GM23338 (cell line): ENCODE measurements around the gene EXOC6B. TPM values are rescaled to one million over a fixed set of nuclear protein-coding genes. Genes with fewer than 3 reads are reported as not detected.
A peak's percentile ranks its signal among the peaks of the same experiment; 100 is the strongest.

ENCODE experiments used
- ATAC-seq: fragments of 200-7000 bp; cut with Tn5 transposase; 3 replicates; pipeline ENCODE4 v1.9.1; 2020
- DNase-seq: peaks from one replicate; pipeline ENCODE4 v3.0.0-alpha.2; 2015; ENCODE audit warnings: low spot score
- H2AFZ ChIP-seq: fragments of 200-600 bp; sonication (generic); 2 replicates; pipeline ENCODE4 v1.8.0; 2016; ENCODE audit warnings: antibody characterized with exemption, mild to moderate bottlenecking, moderate library complexity
- H3F3A ChIP-seq: fragments of 200-600 bp; sonication (generic); replicated peaks from 2 replicates; pipeline ENCODE4 v1.8.0; 2017; ENCODE audit warnings: antibody characterized with exemption, mixed run types, low read depth
- H3K27ac ChIP-seq: fragments of 200-600 bp; sonication (generic); 2 replicates; pipeline ENCODE4 v1.6.1; 2016; ENCODE audit warnings: low read depth
- H3K27me3 ChIP-seq: fragments of 200-600 bp; sonication (generic); 2 replicates; pipeline ENCODE4 v1.8.0; 2016; ENCODE audit warnings: mild to moderate bottlenecking, mixed run types, moderate library complexity; ENCODE audit not compliant: insufficient read depth
- H3K36me3 ChIP-seq: fragments of 200-600 bp; sonication (generic); 2 replicates; pipeline ENCODE4 v1.8.0; 2016; ENCODE audit warnings: mild to moderate bottlenecking; ENCODE audit not compliant: insufficient read depth
- H3K4me1 ChIP-seq: fragments of 200-600 bp; sonication (generic); 2 replicates; pipeline ENCODE4 v1.8.0; 2016; ENCODE audit warnings: mild to moderate bottlenecking, moderate library complexity; ENCODE audit not compliant: insufficient read depth
- H3K4me2 ChIP-seq: fragments of 200-600 bp; sonication (generic); 2 replicates; pipeline ENCODE4 v1.7.1; 2017; ENCODE audit warnings: mixed run types
- H3K4me3 ChIP-seq: fragments of 200-600 bp; sonication (generic); 2 replicates; pipeline ENCODE4 v1.6.1; 2016; ENCODE audit warnings: mixed run types
- H3K79me2 ChIP-seq: fragments of 200-600 bp; sonication (generic); replicated peaks from 2 replicates; pipeline ENCODE4 v1.8.0; 2017; ENCODE audit warnings: mild to moderate bottlenecking; ENCODE audit not compliant: insufficient read depth
- H3K9me2 ChIP-seq: fragments of 200-600 bp; sonication (generic); 2 replicates; pipeline ENCODE4 v1.8.0; 2017; ENCODE audit not compliant: insufficient read depth
- H4K20me1 ChIP-seq: fragments of 200-600 bp; sonication (generic); replicated peaks from 2 replicates; pipeline ENCODE4 v1.8.0; 2017; ENCODE audit warnings: mild to moderate bottlenecking; ENCODE audit not compliant: insufficient read depth
- H3K27ac Mint-ChIP-seq: 2 replicates; pipeline ENCODE4 v1.8.0; 2020; ENCODE audit warnings: inconsistent platforms, mild to moderate bottlenecking, moderate library complexity, mixed read lengths
- H3K27me3 Mint-ChIP-seq: 3 replicates; pipeline ENCODE4 v1.8.0; 2022; ENCODE audit warnings: low read depth, mild to moderate bottlenecking, moderate library complexity, mixed read lengths, inconsistent platforms; ENCODE audit not compliant: insufficient read depth, poor library complexity
- H3K36me3 Mint-ChIP-seq: 3 replicates; pipeline ENCODE4 v1.8.0; 2021; ENCODE audit warnings: low read depth, mild to moderate bottlenecking, inconsistent platforms, moderate library complexity, mixed read lengths
- H3K4me1 Mint-ChIP-seq: 3 replicates; pipeline ENCODE4 v1.8.0; 2020; ENCODE audit warnings: mild to moderate bottlenecking, inconsistent platforms, mixed read lengths
- H3K4me3 Mint-ChIP-seq: 3 replicates; pipeline ENCODE4 v1.8.0; 2021; ENCODE audit warnings: moderate library complexity, mild to moderate bottlenecking, inconsistent platforms, mixed read lengths
- H3K9me3 Mint-ChIP-seq: 3 replicates; pipeline ENCODE4 v1.8.0; 2020; ENCODE audit warnings: moderate library complexity, mild to moderate bottlenecking, inconsistent platforms, mixed read lengths
- CREB1 ChIP-seq: fragments of 250-450 bp; sonication (Bioruptor Pico); IDR thresholded peaks from 2 replicates; pipeline ENCODE4 v1.5.0; 2020; ENCODE audit warnings: low read depth, mild to moderate bottlenecking, moderate library complexity
- CTCF ChIP-seq, 2 experiments: fragments of 200-600 bp in 1 of 2; sonication (generic) in 1 of 2; conservative IDR thresholded peaks; 2 replicates each; pipeline versions ENCODE4 v1.5.1 to v1.6.1; 2016 to 2017; ENCODE audit warnings: antibody characterized with exemption in 2 of 2, low read depth in 2 of 2, mild to moderate bottlenecking in 2 of 2, moderate library complexity in 1 of 2
- ETS1 ChIP-seq: IDR thresholded peaks from 2 replicates; pipeline ENCODE4 v1.6.1; 2016; ENCODE audit warnings: antibody characterized with exemption
- EZH2 ChIP-seq: fragments of 200-600 bp; sonication (generic); IDR thresholded peaks from one replicate; pipeline ENCODE4 v1.8.0; 2017; ENCODE audit warnings: antibody characterized with exemption, mild to moderate bottlenecking, low read depth; ENCODE audit not compliant: unreplicated experiment
- JUNB ChIP-seq: IDR thresholded peaks from one replicate; pipeline ENCODE4 v1.6.1; 2016; ENCODE audit warnings: antibody characterized with exemption; ENCODE audit not compliant: unreplicated experiment
- POLR2AphosphoS5 ChIP-seq: IDR thresholded peaks from 2 replicates; pipeline ENCODE4 v1.6.1; 2016; ENCODE audit warnings: antibody characterized with exemption, low read depth
- STAT1 ChIP-seq: IDR thresholded peaks from one replicate; pipeline ENCODE4 v1.6.1; 2016; ENCODE audit warnings: antibody characterized with exemption; ENCODE audit not compliant: unreplicated experiment
- ZNF114 ChIP-seq: fragments of 250-450 bp; sonication (Bioruptor Pico); IDR thresholded peaks from 2 replicates; pipeline ENCODE4 v1.5.0; 2020; ENCODE audit warnings: mild to moderate bottlenecking, moderate library complexity
- ZNF331 ChIP-seq: fragments of 250-450 bp; sonication (Bioruptor Pico); IDR thresholded peaks from 2 replicates; pipeline ENCODE4 v1.5.0; 2020; ENCODE audit warnings: low read depth, mild to moderate bottlenecking, moderate library complexity
- ZNF462 ChIP-seq: fragments of 250-450 bp; sonication (Bioruptor Pico); IDR thresholded peaks from 2 replicates; pipeline ENCODE4 v1.5.0; 2020; ENCODE audit warnings: mild to moderate bottlenecking, moderate library complexity
- polyA plus RNA-seq: library from polyadenylated mRNA; unstranded; fragments of >200 nt; fragmentation: Nextera tagmentation; extraction: Ambion mirVana; gene quantifications from 2 replicates; pipeline ENCODE4 v1.2.1, GENCODE V29; 2016
- total RNA-seq: library from RNA; depleted of rRNA; stranded (reverse); fragments of >200 nt; shearing (Covaris generic); gene quantifications from 2 replicates; pipeline ENCODE4 v1.2.3, GENCODE V29; 2014

The EXOC6B gene
- total and polyA plus RNA-seq, 2 experiments from 2014 or later = 7.2 to 45.9 TPM

- Histone ChIP-seq H3K27ac (no peak overlapping the region), H3K9me2 (no peaks in the 10 kb centered on the region), H3K4me2 (peak overlapping the region; percentile 95), H2AFZ (peak overlapping the region; percentile 94; the same call in 1 of the 2 replicates), H3F3A (0 out of 2 replicates have a peak, but pooled peaks cover 3% of the 10 kb centered on the region), H4K20me1 (no peaks in the 10 kb centered on the region; the same call in 1 of the 2 replicates), H3K79me2 (no peaks in the 10 kb centered on the region), H3K27me3 (peaks cover 96% of the 10 kb centered on the region), H3K4me3 (peak overlapping the region; percentile 77), H3K36me3 (no peaks in the 10 kb centered on the region), H3K4me1 (peaks cover 33% of the 10 kb centered on the region)
- peak; percentile 34 for DNase-seq
- Mint-ChIP-seq H3K27me3 (peaks cover 88% of the 10 kb centered on the region), H3K9me3 (peaks cover 3% of the 10 kb centered on the region; the same call in 2 of the 3 replicates), H3K36me3 (no peaks in the 10 kb centered on the region; the same call in 2 of the 3 replicates), H3K27ac (no peak overlapping the region), H3K4me1 (peaks cover 44% of the 10 kb centered on the region), H3K4me3 (peak overlapping the region; percentile 76)
- no peak for TF ChIP-seq CREB1
- peak; percentile 91 for TF ChIP-seq EZH2
- ATAC-seq = no peak
Measured at GRCh38 chr2:72145658-72146329, 680.0 kb downstream of the EXOC6B start.

GRCh38 chr2:72145289-72145657 lies 680.6 kb downstream of the EXOC6B start:
- Histone ChIP-seq H3K4me2 (peak overlapping the region; percentile 95), H3K4me1 (peaks cover 33% of the 10 kb centered on the region), H3K79me2 (no peaks in the 10 kb centered on the region), H3K4me3 (peak overlapping the region; percentile 77), H3F3A (0 out of 2 replicates have a peak, but pooled peaks cover 3% of the 10 kb centered on the region), H3K27me3 (peaks cover 96% of the 10 kb centered on the region), H3K9me2 (no peaks in the 10 kb centered on the region), H3K36me3 (no peaks in the 10 kb centered on the region), H3K27ac (no peak overlapping the region), H4K20me1 (no peaks in the 10 kb centered on the region; the same call in 1 of the 2 replicates), H2AFZ (peak overlapping the region; percentile 94)
- no peak overlapping the region for H3K27ac Mint-ChIP-seq
- peaks cover 87% of the 10 kb centered on the region for H3K27me3 Mint-ChIP-seq
- H3K4me1 Mint-ChIP-seq = peaks cover 43% of the 10 kb centered on the region
- peak; percentile 16 for ATAC-seq
- H3K4me3 Mint-ChIP-seq = peak overlapping the region; percentile 76
- peak; percentile 85 for DNase-seq
- H3K9me3 Mint-ChIP-seq = peaks cover 3% of the 10 kb centered on the region; the same call in 2 of the 3 replicates
- no peaks in the 10 kb centered on the region; the same call in 2 of the 3 replicates for H3K36me3 Mint-ChIP-seq
- no peak for TF ChIP-seq ZNF462 (CRISPR knock-in tag)
- no peak for TF ChIP-seq ZNF114 (CRISPR knock-in tag)
- no peak for TF ChIP-seq POLR2AphosphoS5
- TF ChIP-seq ETS1 = no peak
- TF ChIP-seq JUNB = no peak
- no peak for TF ChIP-seq CTCF (conservative IDR thresholded peaks at IDR 0.05; ENCODE audit: low read depth in 2 of 2)
- TF ChIP-seq CREB1 = no peak
- TF ChIP-seq STAT1 = no peak
- TF ChIP-seq ZNF331 (CRISPR knock-in tag) = no peak
